LNCaP clone FGC (cell line): ENCODE results near the gene SCCPDH.
"Not testable (repeated sequence)": the region's sequence is repeated elsewhere in the genome, so short reads cannot be mapped to it uniquely, and the experiment has no call there.

Experiments
- DNase-seq: peaks from one replicate; pipeline ENCODE4 v3.0.0-alpha.2; 2011; ENCODE audit warnings: low read depth
- H3K4me3 ChIP-seq: 2 replicates; pipeline ENCODE4 v1.5.1; 2011; ENCODE audit warnings: mild to moderate bottlenecking, low read depth, low read length, control low read depth
- CTCF ChIP-seq: IDR thresholded peaks from 2 replicates; pipeline ENCODE4 v1.5.1; 2012; ENCODE audit warnings: mild to moderate bottlenecking; ENCODE audit not compliant: control insufficient read depth, insufficient read depth; ENCODE audit errors: extremely low read depth

Gene SCCPDH

GRCh38 chr1:246709196-246709595, 15.0 kb upstream of the SCCPDH start:
- TF ChIP-seq CTCF = no peak
- no peak for DNase-seq
- H3K4me3 ChIP-seq = no peak overlapping the region

- TF ChIP-seq CTCF = no peak
- no peak for DNase-seq
- no peak overlapping the region for H3K4me3 ChIP-seq
Measured at GRCh38 chr1:246709835-246710234, 14.4 kb upstream of the SCCPDH start.

GRCh38 chr1:246711548-246712003, 12.6 kb upstream of the SCCPDH start:
- no peak overlapping the region for H3K4me3 ChIP-seq
- DNase-seq = no peak
- no peak for TF ChIP-seq CTCF

- not testable (repeated sequence) for H3K4me3 ChIP-seq, DNase-seq
Measured at GRCh38 chr1:246712428-246712827, 11.8 kb upstream of the SCCPDH start.

GRCh38 chr1:246719361-246719760, 4.8 kb upstream of the SCCPDH start:
- DNase-seq, H3K4me3 ChIP-seq: not testable (repeated sequence)

- DNase-seq, H3K4me3 ChIP-seq: not testable (repeated sequence)
Measured at GRCh38 chr1:246720814-246721213, 3.4 kb upstream of the SCCPDH start.

GRCh38 chr1:246722720-246723119, 1.5 kb upstream of the SCCPDH start:
- DNase-seq = no peak
- TF ChIP-seq CTCF = no peak
- no peak overlapping the region for H3K4me3 ChIP-seq

GRCh38 chr1:246724731-246725095, 504 bp downstream of the SCCPDH start:
- no peak for TF ChIP-seq CTCF
- H3K4me3 ChIP-seq = peak overlapping the region; percentile 61
- no peak for DNase-seq

- DNase-seq = no peak
- H3K4me3 ChIP-seq = peak overlapping the region; percentile 61
- no peak for TF ChIP-seq CTCF
Measured at GRCh38 chr1:246725191-246725590, 982 bp downstream of the SCCPDH start.
